B cell (primary cell): ENCODE results near the gene ENSA. TPM values are rescaled to one million over a fixed set of nuclear protein-coding genes. Genes with fewer than 3 reads are reported as not detected.

Experiments
- ATAC-seq: fragments of 200-7000 bp; cut with Tn5 transposase; one replicate; pipeline ENCODE4 v1.10.0; 2021; ENCODE audit warnings: low read depth, mild to moderate bottlenecking, moderate number of reproducible peaks, moderate library complexity
- CTCF ChIA-PET: fragments of 350-600 bp; sonication (Branson Sonifier 250); formaldehyde crosslinking; loops from one replicate; lab custom pipeline; 2021; ENCODE audit warnings: antibody characterized with exemption, inconsistent platforms; lab: Charles Lee
- POLR2A ChIA-PET: fragments of 350-600 bp; sonication (Branson Sonifier 250); formaldehyde crosslinking; loops from one replicate; lab custom pipeline; 2021; ENCODE audit warnings: antibody characterized with exemption; lab: Charles Lee
- DNase-seq: peaks from one replicate; pipeline ENCODE4 v3.0.0; 2013
- H2AFZ ChIP-seq: 2 replicates; pipeline ENCODE4 v1.6.1; 2012; ENCODE audit warnings: mild to moderate bottlenecking, low read depth, low read length; ENCODE audit not compliant: insufficient read depth, poor library complexity, severe bottlenecking
- H3K27ac ChIP-seq, 2 donors: 1 replicate in 1 of 2; 2 replicates in 1 of 2; pipeline ENCODE4 v1.5.1; 2012 to 2013; ENCODE audit warnings: low read length in 2 of 2, mild to moderate bottlenecking in 2 of 2, moderate library complexity in 1 of 2
- H3K27me3 ChIP-seq, 4 experiments: fragments of 200-600 bp in 1 of 4; sonication (generic) in 1 of 4; replicated peaks in 1 of 4; 1 replicate in 2 of 4; 2 replicates in 2 of 4; pipeline versions ENCODE4 v1.6.1 to v1.7.0; 2013 to 2016; ENCODE audit warnings: low read length in 3 of 4, mild to moderate bottlenecking in 2 of 4, mixed read lengths in 1 of 4, moderate library complexity in 1 of 4; ENCODE audit not compliant: insufficient read depth in 4 of 4, control insufficient read depth in 3 of 4; ENCODE audit errors: control extremely low read depth in 1 of 4
- H3K36me3 ChIP-seq, 2 experiments: replicated peaks in 1 of 2; 1 replicate in 1 of 2; 2 replicates in 1 of 2; pipeline versions ENCODE4 v1.6.1 to v1.7.1; 2013; ENCODE audit warnings: low read length in 1 of 2; ENCODE audit not compliant: insufficient read depth in 2 of 2, control insufficient read depth in 1 of 2; ENCODE audit errors: control extremely low read depth in 1 of 2, extremely low read depth in 1 of 2
- H3K4me1 ChIP-seq, 2 donors: fragments of 200-600 bp in 1 of 2; sonication (generic) in 1 of 2; 1 replicate in 1 of 2; 2 replicates in 1 of 2; pipeline versions ENCODE4 v1.5.1 to v1.6.1; 2013 to 2017; ENCODE audit warnings: low read length in 2 of 2; ENCODE audit not compliant: control insufficient read depth in 2 of 2, insufficient read depth in 2 of 2
- H3K4me2 ChIP-seq: replicated peaks from 2 replicates; pipeline ENCODE3; 2012; ENCODE audit warnings: mild to moderate bottlenecking, low read depth, low read length; ENCODE audit not compliant: poor library complexity, severe bottlenecking
- H3K4me3 ChIP-seq, 5 experiments: fragments of 200-600 bp in 1 of 5; sonication (generic) in 1 of 5; 1 replicate in 3 of 5; 2 replicates in 2 of 5; pipeline versions ENCODE4 v1.5.1 to v1.7.0; 2011 to 2016; ENCODE audit warnings: low read length in 4 of 5, mild to moderate bottlenecking in 4 of 5, low read depth in 2 of 5, control low read depth in 1 of 5, moderate library complexity in 1 of 5; ENCODE audit not compliant: insufficient read depth in 1 of 5; ENCODE audit errors: control extremely low read depth in 1 of 5, extremely low read depth in 1 of 5
- H3K79me2 ChIP-seq: fragments of 200-600 bp; sonication (generic); one replicate; pipeline ENCODE4 v1.6.0; 2016; ENCODE audit warnings: low read length; ENCODE audit not compliant: control insufficient read depth, insufficient read depth
- H3K9ac ChIP-seq: fragments of 200-600 bp; sonication (generic); 2 replicates; pipeline ENCODE4 v1.6.1; 2017; ENCODE audit warnings: mild to moderate bottlenecking, low read length, moderate library complexity
- H3K9me3 ChIP-seq, 3 donors: one replicate each; pipeline versions ENCODE4 v1.6.1 to v1.7.1; 2013; ENCODE audit warnings: low read length in 2 of 3; ENCODE audit not compliant: control insufficient read depth in 2 of 3, insufficient read depth in 1 of 3; ENCODE audit errors: control extremely low read depth in 1 of 3
- H4K20me1 ChIP-seq: 2 replicates; pipeline ENCODE4 v1.6.0; 2012; ENCODE audit warnings: mild to moderate bottlenecking, low read length; ENCODE audit not compliant: insufficient read depth, control insufficient read depth, poor library complexity, severe bottlenecking
- H3K27ac Mint-ChIP-seq: one replicate; pipeline ENCODE4 v1.8.0; 2021; ENCODE audit warnings: mixed read lengths
- H3K27me3 Mint-ChIP-seq: one replicate; pipeline ENCODE4 v1.8.0; 2021; ENCODE audit warnings: mixed read lengths
- H3K4me1 Mint-ChIP-seq: one replicate; pipeline ENCODE4 v1.8.0; 2021; ENCODE audit warnings: mixed read lengths
- H3K4me3 Mint-ChIP-seq: one replicate; pipeline ENCODE4 v1.8.0; 2021; ENCODE audit warnings: mixed read lengths
- H3K9me3 Mint-ChIP-seq: one replicate; pipeline ENCODE4 v1.8.0; 2022; ENCODE audit warnings: mixed read lengths; ENCODE audit not compliant: insufficient read depth
- CTCF ChIP-seq: fragments of 200-600 bp; IDR thresholded peaks from one replicate; pipeline ENCODE4 v1.8.0; 2022; ENCODE audit warnings: antibody characterized with exemption, mild to moderate bottlenecking
- EZH2 ChIP-seq: IDR thresholded peaks from 2 replicates; pipeline ENCODE4 v1.6.1; 2012; ENCODE audit warnings: borderline replicate concordance, low read depth, mild to moderate bottlenecking, moderate library complexity, low read length; ENCODE audit not compliant: insufficient read depth, poor library complexity, severe bottlenecking
- WGBS: methylation state at CpG from one replicate; pipeline ENCODE4 v1.1.5; 2013; ENCODE audit warnings: missing lambda C conversion rate; ENCODE audit not compliant: insufficient coverage; 5-methylcytosine and 5-hydroxymethylcytosine counted together
- intact Hi-C: fragments of 100-400 bp; cut with micrococcal nuclease; formaldehyde crosslinking; loops from one replicate; pipeline ENCODE4 v1.10.0; 2022
- polyA plus RNA-seq: library from polyadenylated mRNA; depleted of rRNA; stranded (reverse); fragments of >200 nt; gene quantifications from 2 replicates; pipeline ENCODE4 v1.2.3, GENCODE V29; 2012
- total RNA-seq, 2 donors: library from RNA; stranded (reverse); fragments of 120-200 nt in 1 of 2; gene quantifications; 1 replicate in 1 of 2; 2 replicates in 1 of 2; pipeline versions ENCODE4 v1.2.3 to v1.2.4, GENCODE V29; 2013 to 2022

ENSA gene
- total and polyA plus RNA-seq, 2 donors (not counting 1 experiment from before 2014, with no cell fraction given): 85.5 to 115 TPM

GRCh38 chr1:150579110-150579944, 50.1 kb downstream of the ENSA start, which contains the start of gene MCL1:
Gene MCL1, minus strand, starts transcription at chr1:150579610. Its CDS starts 80 bp downstream, at chr1:150579530.
- no peak for TF ChIP-seq CTCF
- no peak for TF ChIP-seq EZH2
- peak within 1 kb of the TSS; percentile 74 for H2AFZ ChIP-seq
- peak within 1 kb of the TSS; percentile 86 for H3K4me2 ChIP-seq
- H3K4me1 ChIP-seq: peaks cover 27 to 37% of the 10 kb centered on the region in 2 donors
- ATAC-seq: peak; percentile 80
- Mint-ChIP-seq H3K27ac (peak within 1 kb of the TSS; percentile 97), H3K4me1 (peaks cover 50% of the 10 kb centered on the region), H3K9me3 (no peaks in the 10 kb centered on the region), H3K27me3 (no peaks in the 10 kb centered on the region), H3K4me3 (peak within 1 kb of the TSS; percentile 99)
- H3K9ac ChIP-seq: peak within 1 kb of the TSS; percentile 94
- CTCF ChIA-PET: interaction anchor here (0.6 to 19.2 kb wide), 11 partner anchors 8 to 118 kb away, joined by 3 to 497 read pairs (median 6); partner anchors contain the start of gene ENSA
- H4K20me1 ChIP-seq: peaks cover 50% of the 10 kb centered on the region
- H3K27ac ChIP-seq: peak within 1 kb of the TSS; percentile 86 to 97
- H3K9me3 ChIP-seq: no peaks in the 10 kb centered on the region
- POLR2A ChIA-PET: interaction anchor here (0.9 to 11.2 kb wide), 12 partner anchors 9 to 692 kb away, joined by 3 to 371 read pairs (median 4); partner anchors contain the start of genes ADAMTSL4, ENSA, GOLPH3L and RPRD2
- WGBS: under 1% methylated on average over 92 of the region's 94 CpGs
- peak; percentile 94 for DNase-seq
- H3K27me3 ChIP-seq: no peaks in the 10 kb centered on the region
- peak within 1 kb of the TSS; percentile 76 to 100 (median 98) for H3K4me3 ChIP-seq
- intact Hi-C loops: loop anchor here (1.0 kb wide), 4 partner anchors 17 to 50 kb away; partner anchors contain the start of gene ENSA
- peaks cover 67% of the 10 kb centered on the region for H3K79me2 ChIP-seq
- H3K36me3 ChIP-seq: peaks cover 0 to 47% of the 10 kb centered on the region in 2 experiments
